Frontal cortex (tissue), 4 donors: ENCODE measurements around the gene MPPE1. TPM values are rescaled to one million over a fixed set of nuclear protein-coding genes. Genes with fewer than 3 reads are reported as not detected.
"Not testable (repeated sequence)": the region's sequence is repeated elsewhere in the genome, so short reads cannot be mapped to it uniquely, and the experiment has no call there.

Experiments
- DNase-seq, 2 donors: peaks; one replicate each; pipeline ENCODE4 v3.0.0; 2012; ENCODE audit warnings: low spot score in 2 of 2
- FAIRE-seq: peaks from 2 replicates; lab custom pipeline; 2012; peaks lifted over from hg19 to GRCh38; lab: Jason Lieb, UNC
- total RNA-seq: library from RNA; depleted of rRNA; stranded (reverse); fragments of >200 nt; gene quantifications from one replicate; pipeline ENCODE4 v1.2.3, GENCODE V29; 2014
- donor health status: control.
- donor health status: control.
- donor health status: control.

The MPPE1 gene
- total RNA-seq, 1 donor from 2014 or later = 16.3 TPM

DNA sequence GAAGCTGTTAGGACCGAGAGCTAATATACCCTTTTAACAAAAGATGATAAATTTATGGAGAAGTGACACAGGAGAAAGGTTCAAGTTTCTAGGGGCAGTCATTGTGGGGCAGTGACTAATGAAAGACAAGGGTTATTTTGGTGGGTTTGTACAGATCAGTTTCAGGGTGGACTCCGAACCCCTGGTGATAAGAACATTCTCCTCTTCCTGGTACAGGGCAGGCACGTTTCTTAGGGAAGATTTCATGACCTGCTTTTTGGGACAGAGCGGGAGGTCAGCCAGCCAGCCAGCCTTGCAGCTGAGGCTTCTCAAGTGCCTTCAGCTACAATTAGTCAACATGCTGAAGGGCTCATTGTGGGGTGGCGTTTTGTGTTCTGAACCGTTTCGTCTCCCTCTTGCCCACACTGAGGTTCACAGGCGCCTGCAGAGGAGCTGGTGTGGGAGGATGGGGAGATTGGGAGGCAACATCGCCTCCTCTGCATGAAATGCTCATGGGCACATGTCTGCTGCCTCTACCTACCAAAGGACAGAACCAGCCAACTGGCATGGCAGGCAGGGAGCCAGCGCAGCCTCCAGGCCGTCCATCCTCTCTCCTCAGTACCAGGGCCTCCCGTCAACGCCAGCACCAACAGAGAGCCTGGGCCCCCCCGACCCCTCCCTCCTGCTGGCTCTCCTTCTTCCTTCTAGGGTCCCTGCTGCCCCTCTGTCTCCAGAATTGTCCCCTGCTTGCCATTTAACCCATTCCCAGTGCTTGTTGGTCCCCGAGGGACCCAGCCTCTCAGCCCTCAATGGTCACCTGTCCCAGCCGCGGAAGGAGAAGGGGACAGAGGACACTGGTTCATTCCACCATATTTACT, 47.3 kb downstream of the MPPE1 start:
- FAIRE-seq (no peak), DNase-seq (no peak)

DNA sequence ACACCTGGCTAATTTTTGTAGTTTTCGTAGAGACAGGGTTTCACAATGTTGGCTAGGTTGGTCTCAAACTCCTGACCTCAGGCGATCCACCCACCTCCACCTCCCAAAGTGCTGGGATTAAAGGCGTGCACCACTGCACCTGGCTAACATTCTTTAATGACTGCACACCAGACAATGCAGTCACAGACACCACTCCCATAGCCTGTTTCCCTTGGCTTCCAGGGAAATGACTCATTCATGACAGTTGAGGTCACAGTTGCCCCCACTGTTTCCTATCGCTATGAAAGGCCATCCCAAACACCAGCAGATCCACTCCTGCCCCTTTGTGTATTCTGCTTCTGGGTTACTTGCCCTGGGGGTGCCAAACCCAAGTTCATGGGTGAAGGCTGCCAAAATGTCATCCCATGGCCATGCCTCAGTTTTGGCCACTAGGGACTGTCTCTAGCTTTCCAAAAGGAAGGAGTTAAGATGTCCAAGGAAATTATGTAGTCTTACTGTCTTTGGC, 48.2 kb downstream of the MPPE1 start:
- FAIRE-seq = no peak
- no peak for DNase-seq

DNA sequence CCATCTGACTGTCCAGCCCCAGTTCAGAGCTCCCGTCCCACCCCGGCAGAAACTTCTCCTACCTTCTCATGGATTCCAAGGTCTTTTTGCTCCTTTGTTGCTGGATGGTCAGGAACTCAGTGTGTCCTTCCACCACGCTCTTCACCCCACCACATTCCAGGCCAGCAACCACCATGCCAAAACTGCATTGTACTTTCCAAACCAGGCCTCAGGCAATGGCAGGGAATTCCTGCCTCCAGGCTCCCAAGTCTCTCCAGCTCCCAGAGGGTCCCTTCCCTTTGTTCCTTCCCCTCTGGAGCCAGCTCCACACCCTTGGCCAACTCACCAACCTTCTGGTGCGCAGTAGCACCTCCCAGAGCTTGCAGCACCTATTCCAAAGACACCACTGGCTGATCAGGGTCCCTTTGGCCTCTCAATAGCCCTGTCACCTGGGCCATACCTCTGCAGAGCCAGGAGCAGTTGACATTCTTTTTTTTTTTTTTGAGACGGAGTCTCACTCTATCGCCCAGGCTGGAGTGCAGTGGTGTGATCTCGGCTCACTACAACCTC, 48.8 kb downstream of the MPPE1 start:
- FAIRE-seq = no peak
- no peak for DNase-seq

DNA sequence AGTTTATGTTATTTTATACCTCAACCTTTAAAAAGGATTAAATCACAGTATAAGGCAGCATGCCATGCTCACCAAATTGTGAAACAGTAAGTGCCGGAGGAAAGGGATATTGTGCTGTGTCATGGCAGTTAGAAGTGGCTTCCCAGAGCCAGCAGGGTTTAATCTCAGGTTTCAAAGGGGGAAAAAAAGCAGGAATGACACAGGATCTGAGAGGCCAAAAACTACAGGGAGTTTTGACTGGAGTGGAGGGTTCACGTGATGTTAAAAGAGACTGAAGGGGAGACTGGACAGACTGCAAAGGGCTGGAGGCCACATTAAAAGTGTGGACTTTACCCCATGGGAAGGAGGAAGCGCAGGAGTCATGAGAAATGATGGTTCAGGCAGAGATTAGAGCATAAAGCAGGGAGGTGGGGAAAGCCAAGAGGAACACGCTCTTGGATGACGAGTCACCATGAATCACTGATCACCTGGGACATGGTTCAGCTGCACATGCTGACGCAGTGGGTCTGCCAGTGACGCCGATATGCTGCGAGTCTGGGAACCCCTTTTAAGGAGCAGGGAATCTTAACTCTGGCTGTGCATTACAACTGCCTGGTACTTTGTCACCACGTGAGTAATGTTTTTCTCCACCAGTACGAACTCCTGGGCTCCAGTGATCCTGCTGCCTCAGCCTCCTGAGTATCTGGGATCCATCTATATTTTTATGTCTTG, 50.8 kb downstream of the MPPE1 start:
- no peak for DNase-seq
- no peak for FAIRE-seq

DNA sequence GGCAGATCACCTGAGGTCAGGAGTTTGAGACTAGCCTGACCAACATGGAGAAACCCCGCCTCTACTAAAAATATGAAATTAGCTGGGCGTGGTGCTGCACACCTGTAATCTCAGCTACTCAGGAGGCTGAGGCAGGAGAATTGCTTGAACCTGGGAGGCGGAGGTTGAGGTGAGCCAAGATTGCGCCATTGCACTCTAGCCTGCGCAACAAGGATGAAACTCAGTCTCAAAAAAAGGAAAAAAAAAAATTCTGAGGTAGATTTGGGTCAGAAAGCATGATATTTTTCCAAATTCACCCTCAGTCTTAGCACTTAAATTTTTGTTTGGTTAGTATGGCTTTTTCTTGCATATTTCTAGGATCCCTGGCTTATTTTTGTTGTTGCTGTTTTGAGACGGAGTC, 53.6 kb downstream of the MPPE1 start:
- DNase-seq, FAIRE-seq: not testable (repeated sequence)

DNA sequence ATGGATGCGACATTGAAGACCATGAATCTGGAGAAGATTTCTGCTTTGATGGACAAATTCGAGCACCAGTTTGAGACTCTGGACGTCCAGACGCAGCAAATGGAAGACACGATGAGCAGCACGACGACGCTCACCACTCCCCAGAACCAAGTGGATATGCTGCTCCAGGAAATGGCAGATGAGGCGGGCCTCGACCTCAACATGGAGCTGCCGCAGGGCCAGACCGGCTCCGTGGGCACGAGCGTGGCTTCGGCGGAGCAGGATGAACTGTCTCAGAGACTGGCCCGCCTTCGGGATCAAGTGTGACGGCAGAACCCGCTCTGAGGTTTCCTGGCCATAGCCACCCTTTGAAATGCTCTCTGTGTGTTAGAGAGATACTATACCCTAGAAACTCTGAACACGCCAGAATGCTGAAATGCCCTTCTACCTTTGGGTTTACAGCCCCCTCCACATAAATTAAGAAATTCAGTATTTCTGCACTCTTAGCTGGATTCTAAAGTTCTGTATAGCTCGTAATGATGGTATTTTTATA, 56.2 kb downstream of the MPPE1 start:
- FAIRE-seq = no peak
- no peak for DNase-seq

DNA sequence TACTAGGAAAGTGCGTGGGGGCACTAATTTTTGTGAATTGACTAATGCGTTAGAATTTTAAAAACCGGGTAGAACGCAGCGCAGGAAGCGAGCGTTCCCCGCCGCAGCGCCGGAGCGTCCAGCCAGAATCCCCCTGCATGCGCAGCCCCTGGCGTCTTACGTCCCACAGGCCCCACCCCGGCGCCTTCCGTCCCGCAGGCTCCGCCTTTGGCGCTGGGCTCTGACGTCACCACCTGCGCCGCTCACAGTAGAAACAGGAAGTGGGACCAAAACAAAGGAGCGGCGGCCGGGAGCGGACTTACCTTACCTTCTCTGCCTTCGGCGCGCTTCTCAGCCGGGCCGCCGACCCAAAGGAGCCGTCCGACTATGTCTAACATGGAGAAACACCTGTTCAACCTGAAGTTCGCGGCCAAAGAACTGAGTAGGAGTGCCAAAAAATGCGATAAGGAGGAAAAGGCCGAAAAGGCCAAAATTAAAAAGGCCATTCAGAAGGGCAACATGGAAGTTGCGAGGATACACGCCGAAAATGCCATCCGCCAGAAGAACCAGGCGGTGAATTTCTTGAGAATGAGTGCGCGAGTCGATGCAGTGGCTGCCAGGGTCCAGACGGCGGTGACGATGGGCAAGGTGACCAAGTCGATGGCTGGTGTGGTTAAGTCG, 56.8 kb downstream of the MPPE1 start, which contains the start of gene CHMP1B:
Gene CHMP1B, plus strand, starts transcription at position 268 of the 660 bp plus-strand sequence. Its CDS starts 99 bp downstream, at position 367.
- FAIRE-seq = no peak
- peak; percentile 81 to 90 for DNase-seq

DNA sequence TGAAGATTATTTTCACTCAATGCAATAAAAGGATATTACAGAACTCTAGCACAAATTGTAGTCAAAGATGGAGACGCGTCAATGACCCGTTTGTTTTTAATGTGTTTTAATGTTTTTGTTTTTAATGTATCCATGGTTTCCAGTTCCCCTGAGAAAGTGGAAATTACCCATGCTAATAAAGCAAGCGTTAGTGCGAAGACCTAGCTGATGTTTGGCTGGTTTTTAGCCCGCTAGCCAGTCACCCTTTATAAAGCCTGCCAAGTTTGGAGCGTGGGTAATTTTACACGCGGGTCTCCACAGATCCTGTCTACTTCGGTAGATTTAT, 57.3 kb downstream of the MPPE1 start:
- no peak for DNase-seq

DNA sequence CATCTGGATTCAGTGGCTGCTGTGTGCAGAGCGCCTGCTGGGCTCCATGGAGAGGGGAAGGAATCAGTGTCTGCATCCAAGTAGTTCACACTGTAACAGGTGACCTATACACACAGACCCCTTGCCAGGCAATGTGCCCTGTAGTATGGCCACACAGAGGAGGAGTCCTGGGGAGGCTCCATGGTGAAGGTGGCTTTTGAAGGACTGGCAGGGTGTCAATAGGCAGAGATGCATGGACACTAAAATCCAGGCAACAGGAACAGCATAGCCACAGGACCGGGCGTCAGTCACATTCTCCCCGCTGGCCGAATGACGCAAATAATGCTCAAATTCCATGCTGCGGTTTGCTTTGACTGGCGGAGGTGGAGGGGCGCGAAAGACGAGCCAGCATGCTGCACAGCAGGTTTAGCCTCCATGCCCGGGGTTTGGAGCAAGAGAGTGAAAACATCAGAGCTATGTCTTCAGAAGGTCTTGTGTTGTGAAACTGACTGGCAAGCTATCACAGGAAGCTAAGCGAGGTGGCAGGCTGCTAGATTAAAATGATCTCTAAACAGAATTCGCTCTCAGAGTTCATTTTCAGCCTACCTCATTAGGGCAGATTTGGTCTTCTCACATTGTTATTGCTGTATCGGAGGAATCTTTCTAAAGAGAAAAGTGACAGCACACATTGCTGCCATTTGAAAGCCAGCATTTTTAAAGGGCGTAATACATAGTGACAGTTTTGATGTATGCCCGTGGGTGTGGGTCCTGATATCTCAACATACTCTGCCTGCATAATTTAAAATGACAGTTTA, 58.1 kb downstream of the MPPE1 start:
- DNase-seq (no peak), FAIRE-seq (no peak)

More for the DNA sequence above, 57.3 kb downstream of the MPPE1 start:
- FAIRE-seq = no peak

DNA sequence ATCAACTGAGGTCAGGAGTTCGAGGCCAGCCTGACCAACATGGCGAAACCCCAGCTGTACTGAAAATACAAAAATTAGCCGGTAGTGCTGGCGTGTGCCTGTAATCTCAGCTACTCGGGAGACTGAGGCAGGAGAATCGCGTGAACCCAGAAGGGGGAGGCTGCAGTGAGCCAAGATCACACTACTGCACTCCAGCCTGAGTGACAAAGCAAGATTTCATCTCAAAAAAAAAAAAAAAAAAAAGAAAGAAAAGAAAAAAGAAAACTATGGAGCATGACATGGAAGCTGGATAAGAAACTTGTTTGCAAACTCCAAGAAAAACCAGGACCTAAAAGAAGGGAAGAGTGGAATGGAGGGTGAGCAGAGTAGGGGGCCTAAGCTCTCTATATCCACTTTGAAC, 58.8 kb downstream of the MPPE1 start:
- FAIRE-seq (no peak), DNase-seq (no peak)

DNA sequence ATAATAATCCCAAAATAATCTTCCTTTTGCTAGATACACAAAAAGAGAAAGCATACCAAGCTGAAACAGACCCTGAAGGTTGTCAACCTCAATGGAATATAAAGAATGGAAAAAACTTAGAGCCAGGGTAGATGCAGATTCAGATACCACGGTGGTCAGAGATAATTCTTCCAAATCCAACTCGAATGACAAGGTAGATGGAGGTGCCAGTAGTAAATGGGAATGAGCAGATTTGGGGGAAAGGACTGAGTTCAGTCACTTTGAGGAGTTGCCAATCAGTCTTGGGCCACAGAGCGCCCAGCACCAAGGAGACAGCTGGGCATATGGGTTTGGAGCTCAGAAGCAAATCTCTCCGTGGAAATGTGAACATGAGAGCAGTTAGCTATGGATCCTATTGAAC, 60.3 kb downstream of the MPPE1 start:
- no peak for DNase-seq
- no peak for FAIRE-seq

DNA sequence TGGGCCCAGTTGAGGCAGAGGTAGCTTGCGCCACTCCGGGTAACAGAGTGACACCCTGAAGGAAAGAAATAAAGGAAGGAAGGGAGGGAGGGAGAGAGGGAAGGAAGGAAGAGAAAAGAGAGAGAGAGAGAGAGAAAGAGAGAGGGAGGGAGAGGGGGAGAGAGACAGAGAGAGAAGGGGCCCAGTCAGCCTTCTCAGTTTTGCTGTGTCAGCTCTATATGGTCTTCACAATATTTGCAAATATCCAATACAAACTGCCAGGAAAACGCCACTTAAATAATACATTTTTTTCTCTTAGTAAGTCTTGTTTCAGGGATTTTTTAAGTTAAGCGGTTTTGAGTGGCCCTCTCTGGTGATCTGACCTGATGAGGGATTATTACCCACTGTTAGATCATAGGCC, 62.5 kb downstream of the MPPE1 start:
- no peak for DNase-seq
- FAIRE-seq = no peak

DNA sequence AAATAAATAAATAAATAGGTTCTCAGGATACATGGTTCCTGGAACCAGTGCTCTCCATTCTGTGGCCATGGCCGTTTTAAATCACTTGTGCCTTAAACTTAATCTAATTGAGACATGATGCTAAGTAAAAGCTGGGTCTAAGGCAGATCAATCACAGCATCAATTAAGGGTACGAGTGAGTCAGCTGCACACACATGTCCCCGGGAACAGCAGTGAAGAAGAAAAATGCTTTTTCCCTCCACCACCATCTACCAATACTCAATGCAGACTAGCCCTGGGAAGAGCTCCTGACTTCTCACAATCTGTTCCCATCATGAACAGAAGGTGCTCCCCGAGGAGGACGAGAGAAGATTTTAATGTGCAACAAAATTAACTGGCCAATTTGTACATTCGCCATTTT, 63.7 kb downstream of the MPPE1 start:
- DNase-seq (no peak), FAIRE-seq (no peak)

DNA sequence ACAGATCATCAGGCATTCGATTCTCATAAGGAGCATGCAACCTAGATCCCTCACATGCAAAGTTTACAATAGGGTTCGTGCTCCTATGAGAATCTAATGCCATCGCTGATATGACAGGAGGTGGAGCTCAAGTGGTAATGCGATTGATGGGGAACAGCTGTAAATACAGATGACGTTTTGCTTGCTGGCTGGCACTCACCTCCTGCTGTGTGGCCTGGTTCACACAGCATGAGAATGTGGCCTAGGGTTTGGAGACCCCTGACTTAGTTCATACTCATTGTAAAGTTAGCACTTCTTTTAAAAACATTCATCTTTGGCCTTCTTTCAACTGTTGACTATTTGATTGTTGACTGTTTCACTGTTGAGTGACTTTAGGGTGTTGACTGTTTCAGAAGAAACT, 65.6 kb downstream of the MPPE1 start:
- FAIRE-seq (no peak), DNase-seq (no peak)

DNA sequence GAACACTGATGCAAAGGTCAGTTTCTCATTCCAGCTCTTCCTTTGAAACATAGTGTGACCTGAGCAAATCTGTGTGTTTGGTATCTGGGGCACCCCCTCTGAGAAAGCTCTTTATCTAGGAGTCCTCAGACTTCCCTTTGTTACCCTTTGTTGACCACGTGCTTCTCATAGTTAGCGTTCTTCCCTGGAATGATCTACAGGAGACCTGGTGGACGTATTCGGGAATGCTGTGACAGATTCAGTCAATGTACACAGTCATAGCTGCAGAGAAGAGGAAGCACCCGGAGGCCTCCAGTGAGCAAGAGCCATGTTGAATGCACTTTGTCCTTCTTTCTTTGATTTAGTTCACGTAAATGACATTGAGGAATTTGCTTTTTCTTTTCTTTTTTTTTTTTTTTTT, 67.6 kb downstream of the MPPE1 start:
- FAIRE-seq = no peak
- no peak for DNase-seq

DNA sequence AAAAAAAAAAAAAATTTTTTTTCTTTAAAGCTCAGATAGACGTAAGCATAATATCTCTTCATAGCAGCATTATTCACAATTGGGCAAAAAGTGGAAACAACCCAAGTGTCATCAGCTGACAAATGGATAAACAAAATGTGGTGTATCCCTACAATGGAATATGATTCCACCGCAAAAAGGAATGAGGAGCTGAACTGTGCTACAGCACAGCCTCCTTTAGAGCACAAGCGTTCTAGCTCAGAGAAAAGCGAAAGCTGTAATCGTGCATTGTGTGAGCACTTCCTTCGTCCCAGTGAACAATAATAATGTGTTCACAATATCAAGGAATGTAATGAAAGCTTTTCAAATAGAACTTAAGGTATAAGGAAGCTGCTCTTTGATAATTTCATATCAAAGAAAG, 68.6 kb downstream of the MPPE1 start:
- FAIRE-seq = no peak
- DNase-seq = no peak

DNA sequence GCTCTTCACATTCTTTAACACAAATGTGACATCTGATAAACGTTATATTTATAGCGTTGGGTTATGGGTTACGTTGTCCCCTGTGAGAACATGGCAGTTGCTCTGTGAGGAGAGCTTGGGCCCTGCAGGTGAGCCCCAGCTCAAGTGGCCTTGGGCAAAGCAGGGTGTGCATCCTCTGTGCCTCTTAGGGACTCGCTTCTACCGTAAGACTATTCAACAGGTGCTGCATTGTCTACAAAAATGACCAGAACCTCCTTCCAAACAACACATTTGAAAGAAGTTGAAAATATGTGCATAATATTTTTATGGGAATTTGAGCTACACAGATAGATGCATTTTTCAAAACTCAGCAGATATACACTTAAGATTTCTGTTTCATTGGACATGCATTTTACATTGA, 73.3 kb downstream of the MPPE1 start:
- no peak for FAIRE-seq

More for the DNA sequence above, 73.3 kb downstream of the MPPE1 start:
- DNase-seq = no peak
